NCI-H526 (cell line): ENCODE data around the gene CRTC1.
"Not testable (repeated sequence)": the region's sequence is repeated elsewhere in the genome, so short reads cannot be mapped to it uniquely, and the experiment has no call there.

Experiments
- DNase-seq, 2 experiments: peaks; one replicate each; lab custom pipeline; 2025; lab: John Stamatoyannopoulos, UW

Gene CRTC1

GRCh38 chr19:18804139-18804601 is 120.7 kb downstream of the CRTC1 start:
- no peak for DNase-seq

DNA sequence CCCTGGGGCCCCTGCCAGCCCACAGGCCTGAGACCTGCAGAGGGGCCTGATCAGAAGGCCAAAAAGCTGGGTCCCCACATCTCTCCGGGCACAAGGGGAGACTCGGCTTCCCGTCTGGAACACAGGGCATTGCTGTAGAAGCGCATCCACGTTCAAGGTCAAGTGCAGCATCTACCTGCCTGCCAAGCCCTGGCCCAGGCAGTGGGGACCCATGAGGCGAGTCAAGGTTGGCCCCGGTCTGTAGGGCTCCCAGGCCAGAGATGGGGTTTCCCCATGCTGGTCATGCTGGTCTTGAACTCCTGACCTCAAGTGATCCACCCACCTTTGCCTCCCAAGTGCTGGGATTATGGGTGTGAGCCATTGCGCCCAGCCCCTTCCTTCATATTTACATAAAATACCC is 121.2 kb downstream of the CRTC1 start:
- no peak for DNase-seq

GRCh38 chr19:18807861-18808331 is 124.4 kb downstream of the CRTC1 start:
- DNase-seq, result no peak

DNA sequence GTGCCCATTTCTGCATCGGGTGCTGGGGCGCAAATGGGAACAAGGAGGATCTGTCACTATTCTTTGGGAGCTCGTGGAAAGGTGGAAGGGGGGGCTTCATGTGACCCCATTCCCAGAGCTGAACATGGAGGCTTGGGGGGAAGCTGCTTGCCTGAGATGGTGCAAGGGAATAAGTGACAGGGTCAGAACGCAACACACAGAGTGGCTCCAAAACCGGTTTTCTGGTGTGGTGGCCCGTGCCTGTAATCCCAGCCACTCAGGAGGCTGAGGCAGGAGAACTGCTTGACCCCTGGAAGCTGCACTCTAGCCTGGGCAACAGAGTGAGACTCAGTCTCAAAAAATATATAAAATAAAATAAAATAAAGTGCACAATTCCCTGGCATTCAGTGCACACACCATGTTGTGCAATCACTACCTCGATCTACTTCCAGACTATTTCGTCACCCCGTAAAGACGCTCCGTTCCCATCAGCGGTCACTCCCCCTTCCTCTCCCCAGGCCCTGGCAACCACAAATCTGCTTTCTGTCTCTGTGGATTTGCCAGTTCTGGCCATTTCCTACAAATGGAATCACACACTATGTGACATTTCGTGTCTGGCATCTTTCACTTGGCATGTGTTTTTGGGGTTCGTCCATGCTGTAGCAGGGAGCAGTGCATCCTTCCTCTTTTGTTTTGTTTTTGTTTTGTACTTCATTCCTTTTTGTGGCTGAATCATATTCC is 125.8 kb downstream of the CRTC1 start:
- DNase-seq, result no peak

GRCh38 chr19:18811638-18812037 is 128.2 kb downstream of the CRTC1 start:
- DNase-seq, result not testable (repeated sequence)

DNA sequence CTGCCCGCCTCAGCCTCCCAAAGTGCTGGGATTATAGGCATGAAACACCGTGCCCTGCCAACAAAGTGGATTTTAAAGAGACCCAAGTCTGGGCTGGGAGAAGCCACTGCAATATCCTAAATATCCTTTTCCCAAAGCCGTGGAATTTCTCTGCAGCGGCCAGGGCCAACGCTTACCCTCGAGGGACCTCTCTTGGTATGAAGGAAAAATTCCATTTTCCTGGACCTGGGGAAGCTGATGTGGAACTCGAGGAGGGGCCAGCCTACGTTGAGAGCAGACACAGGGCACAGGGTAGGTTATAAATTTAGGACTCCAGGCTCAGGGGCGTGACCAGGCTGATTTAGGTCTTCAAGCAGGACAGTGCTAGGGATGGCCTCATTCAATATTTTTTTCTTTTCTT is 130.6 kb downstream of the CRTC1 start:
- no peak for DNase-seq

DNA sequence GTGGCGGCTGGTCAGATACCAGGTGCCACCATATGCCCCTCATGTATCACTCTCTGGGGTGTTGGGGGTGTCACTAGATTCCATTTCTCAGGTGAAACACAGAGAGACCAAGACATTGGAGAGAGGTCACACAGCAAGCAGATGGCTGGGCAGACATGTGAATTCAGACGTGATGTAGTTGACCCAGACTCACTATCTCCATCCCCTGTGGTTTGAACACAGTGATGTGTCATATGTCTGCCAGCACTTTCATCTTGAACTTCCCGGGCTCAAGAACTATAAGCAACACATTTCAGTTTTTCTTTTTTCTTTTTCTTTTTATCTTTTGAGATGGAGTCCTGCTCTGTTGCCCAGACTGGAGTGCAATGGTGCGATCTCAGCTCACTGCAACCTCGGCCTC is 132.2 kb downstream of the CRTC1 start:
- no peak for DNase-seq

DNA sequence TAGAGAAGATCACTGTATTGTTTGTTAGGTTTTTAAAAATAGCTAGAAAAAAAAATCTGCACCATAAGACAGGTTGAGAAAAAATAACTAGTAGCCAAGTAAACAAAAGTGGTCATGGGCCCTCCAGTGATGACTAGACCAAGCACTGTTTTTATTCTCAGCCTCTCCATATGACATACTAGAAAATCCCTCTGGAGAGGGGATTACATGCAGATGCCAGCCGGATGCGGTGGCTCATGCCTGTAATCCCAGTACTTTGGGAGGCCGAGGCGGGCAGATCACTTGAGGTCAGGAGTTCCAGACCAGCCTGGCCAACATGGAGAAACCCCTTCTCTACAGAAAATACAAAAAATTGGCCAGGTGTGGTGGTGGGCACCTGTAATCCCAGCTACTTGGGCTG is 133.2 kb downstream of the CRTC1 start:
- not testable (repeated sequence) for DNase-seq

GRCh38 chr19:18817574-18817973 is 134.1 kb downstream of the CRTC1 start:
- no peak for DNase-seq

DNA sequence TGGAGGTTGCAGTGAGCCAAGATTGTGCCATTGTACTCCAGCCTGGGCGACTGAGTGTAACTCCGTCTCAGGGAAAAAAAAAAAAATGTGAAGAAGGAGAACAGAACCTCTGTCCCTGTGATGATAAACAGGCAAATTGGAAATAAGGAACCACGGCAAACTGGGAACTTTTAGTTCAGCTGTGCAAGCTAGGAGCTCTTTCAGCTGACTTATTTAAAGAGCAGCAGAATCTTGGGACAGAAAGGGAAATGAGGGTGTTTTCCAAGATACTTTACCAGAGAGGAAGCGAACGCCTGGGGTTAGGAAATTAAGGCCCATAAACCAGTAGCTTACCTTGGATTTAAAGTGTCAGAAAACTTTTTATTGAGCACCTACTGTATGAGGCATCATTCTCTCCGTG is 145.3 kb downstream of the CRTC1 start:
- no peak for DNase-seq

DNA sequence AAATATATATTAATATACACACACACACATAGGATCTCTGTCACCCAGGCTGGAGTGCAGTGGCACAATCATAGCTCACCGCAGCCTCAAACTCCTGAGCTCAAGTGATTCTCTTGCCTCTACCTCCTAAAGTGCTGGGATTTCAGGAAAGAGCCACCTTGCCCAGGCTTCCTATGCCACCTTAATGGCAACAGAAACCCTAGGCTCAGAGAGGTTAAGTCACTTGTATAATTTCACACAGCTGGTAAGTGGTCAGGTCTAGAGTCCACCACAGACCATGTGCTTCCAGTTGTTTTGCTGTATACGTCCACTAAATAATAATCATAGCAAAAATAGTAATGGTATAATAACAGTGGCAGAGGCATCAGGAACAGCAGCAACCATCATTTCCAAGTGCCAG is 147.0 kb downstream of the CRTC1 start:
- DNase-seq, result no peak

DNA sequence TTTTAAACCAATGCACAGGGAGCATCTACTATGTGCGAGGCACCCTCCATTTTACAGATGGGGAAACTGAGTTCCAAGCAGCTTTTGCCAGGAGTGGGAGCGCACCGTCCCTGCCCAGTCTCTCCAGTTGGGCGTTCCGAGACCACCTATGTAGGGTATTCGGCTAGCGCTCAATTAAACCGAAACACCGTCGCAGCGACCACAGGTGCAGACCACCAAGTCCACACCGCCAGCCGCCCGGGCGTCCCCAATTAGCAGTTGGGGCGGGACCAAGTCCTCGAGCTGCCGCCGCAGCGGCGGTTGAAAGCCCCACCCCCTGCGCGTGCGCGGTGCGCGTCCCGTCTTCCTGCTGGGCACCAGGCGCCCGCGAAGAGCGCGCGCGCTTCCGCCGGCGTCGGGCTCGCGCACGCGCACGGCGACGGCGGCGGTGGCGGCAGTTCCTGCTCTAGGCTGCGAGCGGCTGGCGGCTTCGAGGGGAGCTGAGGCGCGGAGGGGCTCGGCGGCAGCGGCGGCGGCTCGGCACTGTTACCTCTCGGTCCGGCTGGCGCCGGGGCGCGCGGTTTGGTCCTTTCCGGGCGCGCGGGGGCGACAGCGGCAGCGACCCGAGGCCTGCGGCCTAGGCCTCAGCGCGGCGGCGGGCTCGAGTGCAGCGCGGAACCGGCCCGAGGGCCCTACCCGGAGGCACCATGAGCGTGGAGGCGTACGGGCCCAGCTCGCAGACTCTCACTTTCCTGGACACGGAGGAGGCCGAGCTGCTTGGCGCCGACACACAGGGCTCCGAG is 148.2 kb downstream of the CRTC1 start, which contains the start of gene UPF1:
Gene UPF1, plus strand, starts transcription at position 436 of the 782 bp plus-strand sequence. Its CDS starts 251 bp downstream, at position 687.
- DNase-seq, result peak; percentile 49 to 93
